Activated T-cell treated with anti-CD3 and anti-CD28 coated beads, Interleukin-2, amount 50 U/mL, for 4 hours (primary cell): ENCODE measurements around the gene SORBS1. TPM values are rescaled to one million over a fixed set of nuclear protein-coding genes. Genes with fewer than 3 reads are reported as not detected.

Source experiments
- ATAC-seq, 2 donors: fragments of 200-7000 bp; cut with Tn5 transposase; one replicate each; pipeline ENCODE4 v1.10.0; 2021
- DNase-seq: peaks from one replicate; pipeline ENCODE4 v3.0.0-alpha.2; 2020
- H3K27me3 Mint-ChIP-seq: one replicate; pipeline ENCODE4 v1.8.0; 2021; ENCODE audit warnings: low read depth, mixed read lengths
- H3K36me3 Mint-ChIP-seq: one replicate; pipeline ENCODE4 v1.8.0; 2022; ENCODE audit warnings: mixed read lengths; ENCODE audit not compliant: insufficient read depth
- H3K4me1 Mint-ChIP-seq: one replicate; pipeline ENCODE4 v1.8.0; 2021; ENCODE audit warnings: low read depth, mixed read lengths
- H3K4me3 Mint-ChIP-seq: one replicate; pipeline ENCODE4 v1.8.0; 2021; ENCODE audit warnings: mild to moderate bottlenecking, moderate library complexity, mixed read lengths
- H3K9me3 Mint-ChIP-seq: one replicate; pipeline ENCODE4 v1.8.0; 2021; ENCODE audit warnings: mixed read lengths
- total RNA-seq, 3 donors: library from RNA; stranded (reverse); gene quantifications; one replicate each; pipeline ENCODE4 v1.2.1, GENCODE V29; 2021

SORBS1 gene
- total RNA-seq, 3 donors from 2014 or later: 0.32 to 0.46 (median 0.38) TPM

GRCh38 chr10:95573964-95574604, 12.9 kb upstream of the SORBS1 start:
- ATAC-seq: no peak
- peaks cover 24% of the 10 kb centered on the region for H3K27me3 Mint-ChIP-seq
- DNase-seq: no peak
- no peaks in the 10 kb centered on the region for H3K9me3 Mint-ChIP-seq
- H3K4me1 Mint-ChIP-seq: no peaks in the 10 kb centered on the region
- H3K36me3 Mint-ChIP-seq: no peaks in the 10 kb centered on the region
- H3K4me3 Mint-ChIP-seq: no peak overlapping the region

GRCh38 chr10:95573527-95573926, 12.4 kb upstream of the SORBS1 start:
- no peaks in the 10 kb centered on the region for H3K9me3 Mint-ChIP-seq
- H3K36me3 Mint-ChIP-seq: no peaks in the 10 kb centered on the region
- no peaks in the 10 kb centered on the region for H3K4me1 Mint-ChIP-seq
- H3K4me3 Mint-ChIP-seq: no peak overlapping the region
- DNase-seq (no peak), ATAC-seq (no peak)
- H3K27me3 Mint-ChIP-seq: peaks cover 20% of the 10 kb centered on the region

GRCh38 chr10:95572131-95572820, 11.1 kb upstream of the SORBS1 start:
- ATAC-seq: no peak
- no peak overlapping the region for H3K4me3 Mint-ChIP-seq

GRCh38 chr10:95571390-95571789, 10.2 kb upstream of the SORBS1 start:
- Mint-ChIP-seq H3K9me3 (no peaks in the 10 kb centered on the region), H3K27me3 (peaks cover 18% of the 10 kb centered on the region), H3K4me3 (no peak overlapping the region), H3K4me1 (no peaks in the 10 kb centered on the region), H3K36me3 (no peaks in the 10 kb centered on the region)
- ATAC-seq (no peak), DNase-seq (no peak)

More at GRCh38 chr10:95572131-95572820, 11.1 kb upstream of the SORBS1 start:
- H3K4me1 Mint-ChIP-seq: no peaks in the 10 kb centered on the region
- H3K36me3 Mint-ChIP-seq: no peaks in the 10 kb centered on the region
- H3K9me3 Mint-ChIP-seq: no peaks in the 10 kb centered on the region
- no peak for DNase-seq
- peaks cover 18% of the 10 kb centered on the region for H3K27me3 Mint-ChIP-seq

DNA sequence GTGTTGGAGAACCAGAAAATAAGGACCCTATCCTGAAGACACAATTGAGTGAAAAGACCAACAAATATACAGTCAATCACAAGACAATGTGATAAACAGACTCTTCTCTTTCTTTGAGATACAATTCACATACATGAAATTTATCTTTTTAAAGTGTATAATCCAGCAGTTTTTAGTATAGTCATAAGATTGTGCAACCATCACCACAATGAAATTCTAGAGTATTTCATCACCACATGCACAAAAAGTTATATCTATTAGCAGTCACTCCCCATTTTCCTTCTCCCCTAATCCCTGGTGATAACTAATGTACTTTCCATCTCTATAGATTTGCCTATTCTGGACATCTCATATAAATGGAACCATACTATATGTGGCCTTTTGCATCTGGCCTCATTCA, 8.2 kb upstream of the SORBS1 start:
- Mint-ChIP-seq H3K4me1 (no peaks in the 10 kb centered on the region), H3K27me3 (peaks cover 15% of the 10 kb centered on the region), H3K4me3 (no peak overlapping the region), H3K9me3 (no peaks in the 10 kb centered on the region), H3K36me3 (no peaks in the 10 kb centered on the region)
- no peak for ATAC-seq
- no peak for DNase-seq

GRCh38 chr10:95567903-95568630, 6.9 kb upstream of the SORBS1 start:
- Mint-ChIP-seq H3K36me3 (no peaks in the 10 kb centered on the region), H3K9me3 (no peaks in the 10 kb centered on the region), H3K4me1 (no peaks in the 10 kb centered on the region), H3K27me3 (peaks cover 6% of the 10 kb centered on the region), H3K4me3 (no peak overlapping the region)
- DNase-seq (no peak), ATAC-seq (no peak)

GRCh38 chr10:95566136-95566535, 5.0 kb upstream of the SORBS1 start:
- H3K4me3 Mint-ChIP-seq: no peak overlapping the region
- H3K4me1 Mint-ChIP-seq: peaks cover 4% of the 10 kb centered on the region
- no peak for DNase-seq
- ATAC-seq: no peak
- H3K27me3 Mint-ChIP-seq: no peaks in the 10 kb centered on the region
- H3K9me3 Mint-ChIP-seq: no peaks in the 10 kb centered on the region
- H3K36me3 Mint-ChIP-seq: no peaks in the 10 kb centered on the region

DNA sequence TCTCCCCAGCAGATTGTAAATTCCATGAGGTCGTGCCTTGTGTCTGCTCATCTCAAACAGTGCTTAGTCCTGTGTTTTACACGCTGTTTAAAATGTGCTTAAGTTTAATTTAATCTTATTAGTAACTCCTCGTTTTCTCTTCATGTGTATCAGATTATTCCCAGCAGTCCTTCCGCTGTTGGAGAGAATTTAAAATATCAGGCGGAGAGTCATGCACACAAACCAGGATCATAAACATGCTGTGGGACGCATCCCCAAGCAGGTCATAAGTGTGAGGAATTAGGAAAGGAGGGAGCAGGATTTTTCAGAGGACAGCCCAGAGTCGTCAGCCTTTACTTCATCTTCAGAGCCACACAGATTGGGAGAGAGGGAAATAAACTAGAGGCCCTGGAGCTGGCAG, 4.2 kb upstream of the SORBS1 start:
- no peaks in the 10 kb centered on the region for H3K9me3 Mint-ChIP-seq
- H3K36me3 Mint-ChIP-seq: no peaks in the 10 kb centered on the region
- no peak for DNase-seq
- H3K4me1 Mint-ChIP-seq: peaks cover 7% of the 10 kb centered on the region
- ATAC-seq: no peak
- peaks cover under 1% of the 10 kb centered on the region for H3K27me3 Mint-ChIP-seq
- no peak overlapping the region for H3K4me3 Mint-ChIP-seq

DNA sequence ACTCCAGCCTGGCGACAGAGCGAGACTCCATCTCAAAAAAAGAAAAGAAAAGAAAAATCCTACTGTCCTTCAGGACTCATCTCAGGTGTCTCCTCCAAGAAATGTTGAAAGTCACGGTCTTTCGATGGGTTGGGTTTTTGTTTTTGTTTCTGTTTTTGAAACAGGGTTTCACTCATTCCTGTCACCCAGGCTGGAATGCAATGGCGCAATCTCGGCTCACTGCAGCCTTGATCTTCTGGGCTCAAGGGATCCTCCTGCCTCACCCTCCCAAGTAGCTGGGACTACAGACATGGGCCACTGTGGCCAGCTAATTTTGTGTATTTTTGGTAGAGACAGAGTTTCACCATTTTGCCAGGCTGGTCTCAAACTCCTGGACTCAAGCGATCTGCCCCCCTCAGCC, 3.1 kb upstream of the SORBS1 start:
- ATAC-seq (no peak), DNase-seq (no peak)
- Mint-ChIP-seq H3K9me3 (no peaks in the 10 kb centered on the region), H3K4me3 (no peak overlapping the region), H3K4me1 (peaks cover 11% of the 10 kb centered on the region), H3K27me3 (peaks cover 4% of the 10 kb centered on the region), H3K36me3 (no peaks in the 10 kb centered on the region)

DNA sequence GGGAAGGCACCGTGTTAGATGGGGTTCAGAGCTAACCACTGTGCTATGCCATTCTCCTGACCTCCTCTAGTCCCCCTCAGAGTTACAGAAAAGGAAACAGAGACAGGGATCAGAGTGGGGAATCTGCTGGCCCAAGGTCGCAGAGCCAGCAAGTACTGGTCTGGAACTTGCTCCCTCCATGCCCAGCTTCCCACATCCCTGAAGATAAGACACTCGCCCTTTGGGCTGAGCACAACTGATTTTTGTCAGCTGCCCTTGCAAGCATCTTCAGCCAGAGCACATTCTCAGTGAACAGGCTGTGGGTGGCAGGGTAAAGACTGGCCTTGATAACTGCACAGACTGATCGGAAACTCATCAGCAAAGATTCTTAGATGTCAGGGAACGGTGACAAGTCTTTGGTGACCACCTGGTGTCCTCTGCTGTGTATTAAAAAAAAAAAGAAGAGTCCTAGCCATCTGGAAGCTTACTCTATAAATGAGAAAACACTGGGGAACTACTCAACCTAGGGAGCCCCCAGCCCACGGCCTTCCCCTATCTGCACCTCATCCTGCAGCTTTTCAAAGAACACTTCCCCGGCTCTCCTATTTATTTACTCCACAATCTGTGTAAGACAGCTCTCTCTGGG, 1.3 kb upstream of the SORBS1 start:
- ATAC-seq (no peak), DNase-seq (no peak)
- Mint-ChIP-seq H3K27me3 (peaks cover 11% of the 10 kb centered on the region), H3K4me1 (peaks cover 11% of the 10 kb centered on the region), H3K4me3 (peak overlapping the region; percentile 80), H3K9me3 (no peaks in the 10 kb centered on the region), H3K36me3 (no peaks in the 10 kb centered on the region)

DNA sequence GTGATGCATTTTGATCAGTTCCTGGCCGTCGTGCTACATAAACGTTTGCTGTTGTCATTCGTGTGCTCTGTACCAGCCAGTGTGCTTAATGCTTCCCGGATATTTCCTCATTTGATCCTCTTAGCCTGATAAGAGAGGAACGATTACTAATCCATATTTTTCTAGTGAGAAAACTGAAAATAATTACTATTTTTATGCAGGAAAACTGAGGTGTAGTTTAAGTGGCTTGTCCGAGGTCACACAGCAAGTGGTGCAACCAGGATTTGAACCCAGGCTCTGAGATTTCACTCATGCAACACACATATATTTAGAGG, 650 bp upstream of the SORBS1 start:
- DNase-seq: no peak
- H3K27me3 Mint-ChIP-seq: peaks cover 11% of the 10 kb centered on the region

DNA sequence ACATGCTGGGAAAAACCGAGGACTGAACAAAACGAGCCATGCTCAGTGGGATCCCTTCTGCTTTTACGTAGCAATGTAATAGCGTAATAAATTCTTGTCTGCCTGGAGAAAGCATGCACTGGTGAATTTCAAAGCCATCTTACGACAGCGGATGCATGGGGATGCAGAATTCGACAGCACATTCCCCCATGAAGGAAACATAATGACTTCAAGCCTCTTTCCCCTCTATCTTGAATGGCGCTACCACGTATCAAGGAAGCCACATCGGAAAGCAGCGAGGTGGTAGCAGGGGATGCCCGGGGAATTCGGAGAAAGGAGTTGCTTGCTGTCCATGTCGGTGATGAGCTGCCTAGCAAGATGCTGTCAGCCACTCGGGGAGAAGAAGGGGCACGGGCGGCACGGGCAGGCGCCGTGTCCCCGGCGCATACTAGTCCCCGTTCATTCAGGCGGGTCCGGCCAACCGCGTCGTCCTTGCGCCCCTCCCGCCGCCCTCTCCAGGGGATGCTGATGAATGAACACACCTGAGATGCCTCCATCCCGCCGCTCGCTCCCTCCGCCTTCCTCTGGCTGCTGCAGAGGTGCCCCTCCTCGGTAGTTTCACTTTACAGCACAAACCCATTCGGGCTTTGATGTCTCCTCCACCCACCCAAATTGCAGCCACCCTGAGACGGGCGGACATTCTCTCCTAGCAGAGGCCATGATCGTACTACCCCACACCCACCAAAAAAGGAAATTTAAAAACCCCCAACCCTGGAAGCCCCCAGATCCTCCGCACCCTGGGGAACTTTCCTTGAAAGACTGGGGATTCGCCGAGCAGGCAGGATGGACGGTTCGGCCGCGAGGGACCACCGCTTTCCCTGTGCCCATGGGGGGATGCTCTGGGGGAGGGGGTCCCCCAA, 644 bp downstream of the SORBS1 start:
- DNase-seq: peak; percentile 26
- peak; percentile 42 to 48 for ATAC-seq
- peak overlapping the region; percentile 98 for H3K4me3 Mint-ChIP-seq
- H3K27me3 Mint-ChIP-seq: peaks cover 11% of the 10 kb centered on the region
- H3K9me3 Mint-ChIP-seq: no peaks in the 10 kb centered on the region
- H3K4me1 Mint-ChIP-seq: peaks cover 11% of the 10 kb centered on the region
- no peaks in the 10 kb centered on the region for H3K36me3 Mint-ChIP-seq

More for the DNA sequence above, 650 bp upstream of the SORBS1 start:
- ATAC-seq: no peak
- H3K9me3 Mint-ChIP-seq: no peaks in the 10 kb centered on the region
- peaks cover 11% of the 10 kb centered on the region for H3K4me1 Mint-ChIP-seq
- peak overlapping the region; percentile 80 for H3K4me3 Mint-ChIP-seq
- no peaks in the 10 kb centered on the region for H3K36me3 Mint-ChIP-seq

DNA sequence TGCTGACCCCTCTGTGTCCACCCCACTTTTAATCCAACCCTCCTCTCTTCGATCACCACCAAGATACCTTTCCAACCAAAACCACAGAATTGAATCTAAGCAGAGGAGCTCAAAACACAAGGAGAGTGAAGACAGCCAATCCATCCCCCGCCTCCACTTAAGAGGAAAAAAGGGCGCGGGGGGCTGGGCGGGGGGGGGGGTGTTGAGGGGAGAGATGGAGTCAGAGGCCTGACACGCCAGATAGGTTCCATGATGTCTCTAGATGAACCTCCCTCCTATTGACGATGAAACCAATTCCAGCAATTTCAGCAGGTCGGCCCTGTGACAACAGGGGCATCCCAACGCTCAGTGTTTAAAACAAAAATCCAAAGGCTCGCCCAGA, 1.3 kb downstream of the SORBS1 start:
- H3K4me1 Mint-ChIP-seq: peaks cover 11% of the 10 kb centered on the region
- H3K27me3 Mint-ChIP-seq: peaks cover 11% of the 10 kb centered on the region
- peak overlapping the region; percentile 98 for H3K4me3 Mint-ChIP-seq
- no peaks in the 10 kb centered on the region for H3K9me3 Mint-ChIP-seq
- H3K36me3 Mint-ChIP-seq: no peaks in the 10 kb centered on the region
- ATAC-seq: no peak
- DNase-seq: no peak

GRCh38 chr10:95559471-95559870, 1.7 kb downstream of the SORBS1 start:
- no peak for ATAC-seq
- Mint-ChIP-seq H3K4me1 (peaks cover 11% of the 10 kb centered on the region), H3K9me3 (no peaks in the 10 kb centered on the region), H3K4me3 (peak overlapping the region; percentile 58), H3K36me3 (no peaks in the 10 kb centered on the region), H3K27me3 (peaks cover 11% of the 10 kb centered on the region)
- DNase-seq: no peak
